HepG2 (cell line): ENCODE measurements around the gene USP8.

Experiments used
- ARNTL ChIP-seq: sonication (generic); formaldehyde crosslinking; IDR thresholded peaks from 2 replicates; pipeline ENCODE4 v1.4.0; 2020; ENCODE audit warnings: mild to moderate bottlenecking, missing genetic modification reagents
- EP300 ChIP-seq, 3 experiments: sonication (generic) in 1 of 3; formaldehyde crosslinking in 1 of 3; IDR thresholded peaks; 2 replicates each; pipeline versions ENCODE4 v1.5.1 to v1.6.1; 2011 to 2020; ENCODE audit warnings: low read depth in 2 of 3, low read length in 2 of 3, borderline replicate concordance in 1 of 3, improper control_type of control experiment in 1 of 3, mild to moderate bottlenecking in 1 of 3, missing genetic modification reagents in 1 of 3, moderate library complexity in 1 of 3
- EZH2 ChIP-seq: conservative IDR thresholded peaks from 2 replicates; pipeline ENCODE4 v1.6.1; 2012; ENCODE audit warnings: mild to moderate bottlenecking, low read depth, low read length, moderate library complexity
- KAT7 ChIP-seq: IDR thresholded peaks from 2 replicates; pipeline ENCODE4 v1.6.1; 2018; ENCODE audit warnings: borderline replicate concordance, missing compliant biosample characterization
- MAFK ChIP-seq, 2 experiments: IDR thresholded peaks in 1 of 2; conservative IDR thresholded peaks in 1 of 2; 2 replicates each; pipeline ENCODE4 v1.6.1; 2011; ENCODE audit warnings: improper control_type of control experiment in 2 of 2, low read length in 2 of 2
- MTA1 ChIP-seq: sonication (generic); formaldehyde crosslinking; IDR thresholded peaks from 2 replicates; pipeline ENCODE4 v1.4.0; 2020; ENCODE audit warnings: missing genetic modification reagents, mild to moderate bottlenecking, borderline replicate concordance
- NCOA2 ChIP-seq: sonication (generic); formaldehyde crosslinking; IDR thresholded peaks from 2 replicates; pipeline ENCODE4 v1.8.0; 2022; ENCODE audit warnings: inconsistent platforms
- POLR2AphosphoS2 ChIP-seq: IDR thresholded peaks from 2 replicates; pipeline ENCODE4 v1.6.1; 2011; ENCODE audit warnings: low read depth, low read length, improper control_type of control experiment
- POLR2AphosphoS5 ChIP-seq: IDR thresholded peaks from 2 replicates; pipeline ENCODE4 v1.6.1; 2012; ENCODE audit warnings: low read depth, low read length
- ZNF660 ChIP-seq: sonication (generic); formaldehyde crosslinking; IDR thresholded peaks from 2 replicates; pipeline ENCODE4 v1.5.1; 2020; ENCODE audit warnings: mild to moderate bottlenecking, low read depth, missing genetic modification reagents, borderline replicate concordance
- ZNF749 ChIP-seq: sonication (generic); formaldehyde crosslinking; IDR thresholded peaks from 2 replicates; pipeline ENCODE4 v1.8.0; 2022; ENCODE audit warnings: mild to moderate bottlenecking, missing genetic modification reagents, moderate library complexity, borderline replicate concordance
- ZNF766 ChIP-seq: sonication (generic); formaldehyde crosslinking; IDR thresholded peaks from 2 replicates; pipeline ENCODE4 v1.5.0; 2020; ENCODE audit warnings: missing genetic modification reagents, borderline replicate concordance
- TF ChIP-seq, protein P1 (sequence below): sonication (generic); formaldehyde crosslinking; IDR thresholded peaks from 2 replicates; pipeline ENCODE4 v1.5.0; 2020; ENCODE audit warnings: missing genetic modification reagents, mild to moderate bottlenecking, borderline replicate concordance
- TF ChIP-seq, protein P2 (sequence below): sonication (generic); formaldehyde crosslinking; IDR thresholded peaks from 2 replicates; pipeline ENCODE4 v1.5.0; 2020; ENCODE audit warnings: mild to moderate bottlenecking, missing genetic modification reagents, moderate library complexity

DNA sequence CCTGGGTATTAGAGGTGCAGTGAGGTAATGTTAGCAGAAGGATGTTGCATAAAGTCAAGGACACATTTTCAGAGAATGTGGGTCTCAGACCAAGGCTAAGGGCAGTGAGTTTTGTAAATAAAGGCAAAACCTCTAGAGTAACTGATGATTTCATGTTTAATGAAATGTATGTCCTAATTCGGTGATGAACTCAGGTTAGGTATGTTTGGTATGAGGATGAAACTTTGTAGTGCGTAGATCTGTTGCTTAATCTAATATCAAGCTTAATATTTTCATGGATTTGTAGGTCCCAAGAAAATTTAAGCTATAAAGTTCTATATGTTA, 118.6 kb downstream of the USP8 start:
- TF ChIP-seq KAT7 (CRISPR knock-in tag) (no peak), MAFK (conservative IDR thresholded peaks at IDR 0.05 in 1 of 2, IDR thresholded peaks at IDR 0.05 in 1 of 2; ENCODE audit: low read length in 2 of 2) (no peak), MTA1 (CRISPR knock-in tag) (no peak), POLR2AphosphoS5 (no peak), NCOA2 (CRISPR knock-in tag) (peak; percentile 75), EZH2 (no peak), ARNTL (CRISPR knock-in tag) (no peak), ZNF749 (CRISPR knock-in tag) (no peak), EP300 (IDR thresholded peaks at IDR 0.05; ENCODE audit: low read depth in 2 of 2, low read length in 2 of 2) (0 out of 4 replicates have a peak, but pooled peaks of 1 of the 2 experiments have one; percentile 12), EP300 (CRISPR knock-in tag; IDR thresholded peaks at IDR 0.05; ENCODE audit: borderline replicate concordance) (no peak), POLR2AphosphoS2 (no peak), ZNF766 (CRISPR knock-in tag) (no peak), ZNF660 (CRISPR knock-in tag) (no peak)
- TF ChIP-seq, protein P1, sequence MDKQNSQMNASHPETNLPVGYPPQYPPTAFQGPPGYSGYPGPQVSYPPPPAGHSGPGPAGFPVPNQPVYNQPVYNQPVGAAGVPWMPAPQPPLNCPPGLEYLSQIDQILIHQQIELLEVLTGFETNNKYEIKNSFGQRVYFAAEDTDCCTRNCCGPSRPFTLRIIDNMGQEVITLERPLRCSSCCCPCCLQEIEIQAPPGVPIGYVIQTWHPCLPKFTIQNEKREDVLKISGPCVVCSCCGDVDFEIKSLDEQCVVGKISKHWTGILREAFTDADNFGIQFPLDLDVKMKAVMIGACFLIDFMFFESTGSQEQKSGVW (CRISPR knock-in tag) = no peak
- TF ChIP-seq, protein P2, sequence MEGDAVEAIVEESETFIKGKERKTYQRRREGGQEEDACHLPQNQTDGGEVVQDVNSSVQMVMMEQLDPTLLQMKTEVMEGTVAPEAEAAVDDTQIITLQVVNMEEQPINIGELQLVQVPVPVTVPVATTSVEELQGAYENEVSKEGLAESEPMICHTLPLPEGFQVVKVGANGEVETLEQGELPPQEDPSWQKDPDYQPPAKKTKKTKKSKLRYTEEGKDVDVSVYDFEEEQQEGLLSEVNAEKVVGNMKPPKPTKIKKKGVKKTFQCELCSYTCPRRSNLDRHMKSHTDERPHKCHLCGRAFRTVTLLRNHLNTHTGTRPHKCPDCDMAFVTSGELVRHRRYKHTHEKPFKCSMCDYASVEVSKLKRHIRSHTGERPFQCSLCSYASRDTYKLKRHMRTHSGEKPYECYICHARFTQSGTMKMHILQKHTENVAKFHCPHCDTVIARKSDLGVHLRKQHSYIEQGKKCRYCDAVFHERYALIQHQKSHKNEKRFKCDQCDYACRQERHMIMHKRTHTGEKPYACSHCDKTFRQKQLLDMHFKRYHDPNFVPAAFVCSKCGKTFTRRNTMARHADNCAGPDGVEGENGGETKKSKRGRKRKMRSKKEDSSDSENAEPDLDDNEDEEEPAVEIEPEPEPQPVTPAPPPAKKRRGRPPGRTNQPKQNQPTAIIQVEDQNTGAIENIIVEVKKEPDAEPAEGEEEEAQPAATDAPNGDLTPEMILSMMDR = no peak
